Midbrain (tissue), 1 donor: Measurements from ENCODE around the gene ZNF569.
"Not testable (repeated sequence)": the region's sequence is repeated elsewhere in the genome, so short reads cannot be mapped to it uniquely, and the experiment has no call there.

Experiments
- DNase-seq: peaks from one replicate; lab custom pipeline; 2025; lab: John Stamatoyannopoulos, UW

ZNF569 gene

GRCh38 chr19:37466798-37467607 lies at the start of gene ZNF569:
Gene ZNF569 (minus strand): TSS chr19:37467444. CDS start chr19:37444921, 22,523 bp downstream.
- peak; percentile 95 for DNase-seq

- no peak for DNase-seq
These were observed 46.2 kb upstream of the ZNF569 start for GRCh38 chr19:37513397-37513796.

GRCh38 chr19:37511821-37512220 lies 44.6 kb upstream of the ZNF569 start:
- DNase-seq, result no peak

- DNase-seq, result no peak
These were observed 43.9 kb upstream of the ZNF569 start for GRCh38 chr19:37511186-37511585.

GRCh38 chr19:37507167-37507464 lies 39.9 kb upstream of the ZNF569 start:
- DNase-seq, result no peak

GRCh38 chr19:37506387-37507166 lies 39.3 kb upstream of the ZNF569 start, which contains the start of gene ZNF793:
Gene ZNF793 (plus strand): TSS chr19:37506939. CDS start chr19:37523440, 16,501 bp downstream.
- DNase-seq, result peak; percentile 84

- DNase-seq, result peak; percentile 35
These were observed 38.7 kb upstream of the ZNF569 start for GRCh38 chr19:37505958-37506386.

- no peak for DNase-seq
These were observed 25.0 kb upstream of the ZNF569 start for GRCh38 chr19:37492213-37492612.

- DNase-seq, result no peak
These were observed 17.3 kb upstream of the ZNF569 start for GRCh38 chr19:37484406-37485168.

GRCh38 chr19:37472165-37472564 lies 4.9 kb upstream of the ZNF569 start:
- no peak for DNase-seq

GRCh38 chr19:37470216-37470615 lies 3.0 kb upstream of the ZNF569 start:
- no peak for DNase-seq

- DNase-seq, result peak; percentile 91
These were observed 1.9 kb upstream of the ZNF569 start, which contains the start of gene ZNF570 for GRCh38 chr19:37468961-37469777. Gene ZNF570 (plus strand): TSS chr19:37469356. CDS start chr19:37470355, 999 bp downstream.

- DNase-seq, result peak; percentile 46
These were observed 405 bp upstream of the ZNF569 start for GRCh38 chr19:37467608-37468090.

- no peak for DNase-seq
These were observed 907 bp downstream of the ZNF569 start for GRCh38 chr19:37466277-37466797.

- no peak for DNase-seq
These were observed 14.6 kb downstream of the ZNF569 start for GRCh38 chr19:37452500-37453245.

- DNase-seq, result no peak
These were observed 53.7 kb downstream of the ZNF569 start for GRCh38 chr19:37413313-37414084.

- DNase-seq, result no peak
These were observed 54.5 kb downstream of the ZNF569 start for GRCh38 chr19:37412700-37413099.

GRCh38 chr19:37406140-37406846 lies 61.0 kb downstream of the ZNF569 start:
- DNase-seq, result not testable (repeated sequence)

- DNase-seq, result no peak
These were observed 63.8 kb downstream of the ZNF569 start for GRCh38 chr19:37403403-37403802.
